Measurements from ENCODE around the gene CYP4B1. TPM values are rescaled to one million over a fixed set of nuclear protein-coding genes. Genes with fewer than 3 reads are reported as not detected.

Gene CYP4B1
- total RNA-seq, 1 donor from 2014 or later, result not detected

- H3K27ac ChIP-seq (ENCODE audit: low read depth, low read length), result no peak overlapping the region
- H3K36me3 ChIP-seq (ENCODE audit: control insufficient read depth in 3 of 3, insufficient read depth in 3 of 3, low read length in 3 of 3), result peaks cover 0 to 10% (median 0%) of the 10 kb centered on the region in 3 donors
- peaks cover 4 to 20% (median 7%) of the 10 kb centered on the region in 3 donors for H3K4me1 ChIP-seq (ENCODE audit: control insufficient read depth in 3 of 3, insufficient read depth in 3 of 3, low read length in 3 of 3)
- no peak overlapping the region for H3K9ac ChIP-seq (ENCODE audit: low read depth in 1 of 3, low read length in 3 of 3)
- H3K9me3 ChIP-seq (ENCODE audit: control insufficient read depth in 3 of 3, low read length in 3 of 3), result no peaks in the 10 kb centered on the region
- no peaks in the 10 kb centered on the region for H3K27me3 ChIP-seq (ENCODE audit: control insufficient read depth in 3 of 3, insufficient read depth in 3 of 3, low read length in 3 of 3)
- no peak overlapping the region for H3K4me3 ChIP-seq (ENCODE audit: low read length in 3 of 3)
Measured at GRCh38 chr1:46812996-46813857, 14.4 kb downstream of the CYP4B1 start.

GRCh38 chr1:46813858-46814396 lies 15.1 kb downstream of the CYP4B1 start:
- Histone ChIP-seq H3K4me3 (ENCODE audit: low read length in 3 of 3) (no peak overlapping the region), H3K27ac (ENCODE audit: low read depth, low read length) (no peak overlapping the region), H3K27me3 (ENCODE audit: control insufficient read depth in 3 of 3, insufficient read depth in 3 of 3, low read length in 3 of 3) (no peaks in the 10 kb centered on the region), H3K36me3 (ENCODE audit: control insufficient read depth in 3 of 3, insufficient read depth in 3 of 3, low read length in 3 of 3) (peaks cover 0 to 14% (median 0%) of the 10 kb centered on the region in 3 donors), H3K9ac (ENCODE audit: low read depth in 1 of 3, low read length in 3 of 3) (no peak overlapping the region), H3K4me1 (ENCODE audit: control insufficient read depth in 3 of 3, insufficient read depth in 3 of 3, low read length in 3 of 3) (peaks cover 4 to 20% (median 7%) of the 10 kb centered on the region in 3 donors), H3K9me3 (ENCODE audit: control insufficient read depth in 3 of 3, low read length in 3 of 3) (no peaks in the 10 kb centered on the region)

GRCh38 chr1:46815133-46815532 lies 16.3 kb downstream of the CYP4B1 start:
- peaks cover 0 to 14% (median 0%) of the 10 kb centered on the region in 3 donors for H3K36me3 ChIP-seq (ENCODE audit: control insufficient read depth in 3 of 3, insufficient read depth in 3 of 3, low read length in 3 of 3)

DNA sequence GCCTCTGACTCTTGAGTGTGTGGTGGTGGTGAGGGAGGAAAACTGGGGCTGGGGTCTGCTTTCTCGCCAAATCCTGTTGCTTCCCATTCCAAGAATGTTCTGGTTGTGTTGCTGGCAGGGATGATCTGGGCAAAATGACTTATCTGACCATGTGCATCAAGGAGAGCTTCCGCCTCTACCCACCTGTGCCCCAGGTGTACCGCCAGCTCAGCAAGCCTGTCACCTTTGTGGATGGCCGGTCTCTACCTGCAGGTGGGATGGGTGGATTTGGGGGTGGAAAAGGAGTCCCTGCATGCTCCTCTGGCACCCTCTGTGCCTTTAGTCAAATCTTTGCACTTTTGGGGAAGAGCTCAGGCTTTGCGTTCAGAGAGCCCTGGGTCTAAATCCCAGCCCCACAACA lies 18.1 kb downstream of the CYP4B1 start:
- peaks cover 0 to 13% (median 0%) of the 10 kb centered on the region in 3 donors for H3K36me3 ChIP-seq (ENCODE audit: control insufficient read depth in 3 of 3, insufficient read depth in 3 of 3, low read length in 3 of 3)
- H3K9ac ChIP-seq (ENCODE audit: low read depth in 1 of 3, low read length in 3 of 3), result no peak overlapping the region
- H3K4me3 ChIP-seq (ENCODE audit: low read length in 3 of 3), result no peak overlapping the region
- H3K27me3 ChIP-seq (ENCODE audit: control insufficient read depth in 3 of 3, insufficient read depth in 3 of 3, low read length in 3 of 3), result no peaks in the 10 kb centered on the region
- H3K9me3 ChIP-seq (ENCODE audit: control insufficient read depth in 3 of 3, low read length in 3 of 3), result no peaks in the 10 kb centered on the region
- H3K4me1 ChIP-seq (ENCODE audit: control insufficient read depth in 3 of 3, insufficient read depth in 3 of 3, low read length in 3 of 3), result peaks cover 4 to 10% (median 7%) of the 10 kb centered on the region in 3 donors
- no peak overlapping the region for H3K27ac ChIP-seq (ENCODE audit: low read depth, low read length)

More at GRCh38 chr1:46815133-46815532, 16.3 kb downstream of the CYP4B1 start:
- no peaks in the 10 kb centered on the region for H3K27me3 ChIP-seq (ENCODE audit: control insufficient read depth in 3 of 3, insufficient read depth in 3 of 3, low read length in 3 of 3)
- H3K4me3 ChIP-seq (ENCODE audit: low read length in 3 of 3), result no peak overlapping the region
- H3K27ac ChIP-seq (ENCODE audit: low read depth, low read length), result no peak overlapping the region
- H3K9me3 ChIP-seq (ENCODE audit: control insufficient read depth in 3 of 3, low read length in 3 of 3), result no peaks in the 10 kb centered on the region
- H3K4me1 ChIP-seq (ENCODE audit: control insufficient read depth in 3 of 3, insufficient read depth in 3 of 3, low read length in 3 of 3), result peaks cover 4 to 20% (median 9%) of the 10 kb centered on the region in 3 donors
- H3K9ac ChIP-seq (ENCODE audit: low read depth in 1 of 3, low read length in 3 of 3), result no peak overlapping the region

DNA sequence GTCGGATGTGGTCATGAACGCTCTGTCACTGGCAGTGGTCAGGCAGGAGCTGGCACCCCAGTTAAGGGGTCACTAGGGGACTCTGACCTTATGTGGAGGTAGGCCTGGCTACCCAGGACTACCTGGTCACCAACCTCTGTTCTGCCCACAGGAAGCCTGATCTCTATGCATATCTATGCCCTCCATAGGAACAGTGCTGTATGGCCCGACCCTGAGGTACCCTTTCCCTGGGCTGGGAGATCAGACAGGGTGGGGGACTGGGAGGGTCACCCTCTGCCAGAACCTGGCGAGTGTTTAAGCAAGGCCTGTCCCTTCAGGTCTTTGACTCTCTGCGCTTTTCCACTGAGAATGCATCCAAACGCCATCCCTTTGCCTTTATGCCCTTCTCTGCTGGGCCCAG lies 19.0 kb downstream of the CYP4B1 start:
- Histone ChIP-seq H3K4me1 (ENCODE audit: control insufficient read depth in 3 of 3, insufficient read depth in 3 of 3, low read length in 3 of 3) (peaks cover 0 to 3% (median 2%) of the 10 kb centered on the region in 3 donors), H3K27me3 (ENCODE audit: control insufficient read depth in 3 of 3, insufficient read depth in 3 of 3, low read length in 3 of 3) (no peaks in the 10 kb centered on the region), H3K27ac (ENCODE audit: low read depth, low read length) (no peak overlapping the region), H3K36me3 (ENCODE audit: control insufficient read depth in 3 of 3, insufficient read depth in 3 of 3, low read length in 3 of 3) (peaks cover 0 to 13% (median 0%) of the 10 kb centered on the region in 3 donors), H3K9me3 (ENCODE audit: control insufficient read depth in 3 of 3, low read length in 3 of 3) (no peaks in the 10 kb centered on the region), H3K4me3 (ENCODE audit: low read length in 3 of 3) (no peak overlapping the region), H3K9ac (ENCODE audit: low read depth in 1 of 3, low read length in 3 of 3) (no peak overlapping the region)

DNA sequence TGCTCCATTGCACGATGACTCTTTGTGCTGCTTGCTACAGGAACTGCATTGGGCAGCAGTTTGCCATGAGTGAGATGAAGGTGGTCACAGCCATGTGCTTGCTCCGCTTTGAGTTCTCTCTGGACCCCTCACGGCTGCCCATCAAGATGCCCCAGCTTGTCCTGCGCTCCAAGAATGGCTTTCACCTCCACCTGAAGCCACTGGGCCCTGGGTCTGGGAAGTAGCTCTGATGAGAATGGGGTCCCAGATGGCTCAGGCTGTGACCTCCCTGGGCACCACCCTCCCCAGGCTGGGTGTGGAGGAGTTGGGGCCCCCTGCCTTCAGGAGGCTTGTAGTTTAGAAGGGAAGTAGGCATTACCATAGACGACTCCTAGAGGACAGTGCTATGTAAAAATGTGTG lies 19.7 kb downstream of the CYP4B1 start:
- H3K27ac ChIP-seq (ENCODE audit: low read depth, low read length), result no peak overlapping the region
- peaks cover 0 to 3% (median 2%) of the 10 kb centered on the region in 3 donors for H3K4me1 ChIP-seq (ENCODE audit: control insufficient read depth in 3 of 3, insufficient read depth in 3 of 3, low read length in 3 of 3)
- H3K9me3 ChIP-seq (ENCODE audit: control insufficient read depth in 3 of 3, low read length in 3 of 3), result no peaks in the 10 kb centered on the region
- H3K4me3 ChIP-seq (ENCODE audit: low read length in 3 of 3), result no peak overlapping the region
- H3K36me3 ChIP-seq (ENCODE audit: control insufficient read depth in 3 of 3, insufficient read depth in 3 of 3, low read length in 3 of 3), result peaks cover 0 to 13% (median 0%) of the 10 kb centered on the region in 3 donors
- H3K9ac ChIP-seq (ENCODE audit: low read depth in 1 of 3, low read length in 3 of 3), result no peak overlapping the region
- H3K27me3 ChIP-seq (ENCODE audit: control insufficient read depth in 3 of 3, insufficient read depth in 3 of 3, low read length in 3 of 3), result no peaks in the 10 kb centered on the region

DNA sequence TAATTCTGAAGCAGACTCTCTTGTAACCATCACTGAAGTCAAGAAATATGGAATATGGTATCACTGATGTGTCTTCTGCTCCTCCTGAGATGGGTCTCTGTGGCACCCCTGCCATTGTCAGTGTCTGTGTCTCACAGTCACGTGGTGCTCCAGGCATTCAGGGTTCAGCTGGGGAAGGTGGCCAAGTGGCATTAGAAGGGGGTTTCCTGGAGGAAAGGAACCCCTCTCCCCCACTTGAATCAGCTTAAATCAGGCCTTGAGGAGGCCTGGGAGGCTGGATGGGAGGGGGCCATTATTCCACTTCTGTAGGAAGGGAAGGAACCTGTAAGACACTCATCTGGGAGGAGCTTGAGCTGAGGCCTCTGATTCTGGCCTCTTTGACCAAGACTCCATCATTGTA lies 20.5 kb downstream of the CYP4B1 start:
- Histone ChIP-seq H3K4me1 (ENCODE audit: control insufficient read depth in 3 of 3, insufficient read depth in 3 of 3, low read length in 3 of 3) (peaks cover 0 to 3% (median 2%) of the 10 kb centered on the region in 3 donors), H3K4me3 (ENCODE audit: low read length in 3 of 3) (no peak overlapping the region), H3K9me3 (ENCODE audit: control insufficient read depth in 3 of 3, low read length in 3 of 3) (no peaks in the 10 kb centered on the region), H3K27ac (ENCODE audit: low read depth, low read length) (no peak overlapping the region), H3K9ac (ENCODE audit: low read depth in 1 of 3, low read length in 3 of 3) (no peak overlapping the region), H3K36me3 (ENCODE audit: control insufficient read depth in 3 of 3, insufficient read depth in 3 of 3, low read length in 3 of 3) (peaks cover 0 to 13% (median 0%) of the 10 kb centered on the region in 3 donors), H3K27me3 (ENCODE audit: control insufficient read depth in 3 of 3, insufficient read depth in 3 of 3, low read length in 3 of 3) (no peaks in the 10 kb centered on the region)

GRCh38 chr1:46820076-46820475 lies 21.2 kb downstream of the CYP4B1 start:
- Histone ChIP-seq H3K4me3 (ENCODE audit: low read length in 3 of 3) (no peak overlapping the region), H3K4me1 (ENCODE audit: control insufficient read depth in 3 of 3, insufficient read depth in 3 of 3, low read length in 3 of 3) (peaks cover 0 to 3% (median 2%) of the 10 kb centered on the region in 3 donors), H3K36me3 (ENCODE audit: control insufficient read depth in 3 of 3, insufficient read depth in 3 of 3, low read length in 3 of 3) (peaks cover 0 to 8% (median 0%) of the 10 kb centered on the region in 3 donors), H3K27me3 (ENCODE audit: control insufficient read depth in 3 of 3, insufficient read depth in 3 of 3, low read length in 3 of 3) (no peaks in the 10 kb centered on the region), H3K9me3 (ENCODE audit: control insufficient read depth in 3 of 3, low read length in 3 of 3) (no peaks in the 10 kb centered on the region), H3K9ac (ENCODE audit: low read depth in 1 of 3, low read length in 3 of 3) (no peak overlapping the region), H3K27ac (ENCODE audit: low read depth, low read length) (no peak overlapping the region)

DNA sequence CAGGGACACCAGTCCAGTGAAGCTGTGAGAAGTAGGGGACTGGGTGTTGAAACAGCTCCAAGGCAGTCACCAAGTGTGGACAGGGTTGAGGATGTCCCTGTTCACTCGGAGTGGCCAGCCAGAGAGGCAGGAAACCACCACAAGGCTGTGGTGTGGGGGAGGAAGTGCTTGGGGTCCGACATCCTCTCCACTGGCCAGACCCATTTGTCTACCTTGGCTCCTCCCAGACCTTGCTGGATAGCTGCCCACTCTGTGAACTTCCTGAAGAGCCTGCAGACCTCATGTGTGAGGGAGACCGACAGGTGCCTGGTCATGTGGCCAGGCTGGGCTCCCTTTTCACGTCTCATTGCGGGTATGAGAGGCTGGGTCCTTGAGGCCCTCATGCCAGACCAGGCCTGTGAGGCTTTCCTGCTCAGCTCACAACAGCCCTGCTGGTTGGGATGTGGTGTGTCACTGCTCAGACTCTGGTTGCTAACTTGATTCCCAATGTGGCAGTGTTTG lies 21.8 kb downstream of the CYP4B1 start:
- Histone ChIP-seq H3K9ac (ENCODE audit: low read depth in 1 of 3, low read length in 3 of 3) (no peak overlapping the region), H3K9me3 (ENCODE audit: control insufficient read depth in 3 of 3, low read length in 3 of 3) (no peaks in the 10 kb centered on the region), H3K27ac (ENCODE audit: low read depth, low read length) (no peak overlapping the region), H3K4me3 (ENCODE audit: low read length in 3 of 3) (no peak overlapping the region), H3K27me3 (ENCODE audit: control insufficient read depth in 3 of 3, insufficient read depth in 3 of 3, low read length in 3 of 3) (no peaks in the 10 kb centered on the region), H3K36me3 (ENCODE audit: control insufficient read depth in 3 of 3, insufficient read depth in 3 of 3, low read length in 3 of 3) (peaks cover 0 to 8% (median 0%) of the 10 kb centered on the region in 3 donors), H3K4me1 (ENCODE audit: control insufficient read depth in 3 of 3, insufficient read depth in 3 of 3, low read length in 3 of 3) (peaks cover 0 to 3% (median 2%) of the 10 kb centered on the region in 3 donors)

Data from skeletal muscle tissue (tissue), 4 donors.